Loucy (cell line): ENCODE results near the gene ID3.

Source experiments
- EZH2phosphoT487 ChIP-seq: fragments of 200-600 bp; IDR thresholded peaks from 2 replicates; pipeline ENCODE4 v1.6.1; 2018; ENCODE audit warnings: antibody characterized with exemption, mild to moderate bottlenecking, moderate library complexity, borderline replicate concordance
- TF ChIP-seq, protein P1 (sequence below): fragments of 200-600 bp; sonication (generic); conservative IDR thresholded peaks from 2 replicates; pipeline ENCODE4 v1.5.1; 2014; ENCODE audit warnings: mild to moderate bottlenecking, antibody characterized with exemption, low read length

DNA sequence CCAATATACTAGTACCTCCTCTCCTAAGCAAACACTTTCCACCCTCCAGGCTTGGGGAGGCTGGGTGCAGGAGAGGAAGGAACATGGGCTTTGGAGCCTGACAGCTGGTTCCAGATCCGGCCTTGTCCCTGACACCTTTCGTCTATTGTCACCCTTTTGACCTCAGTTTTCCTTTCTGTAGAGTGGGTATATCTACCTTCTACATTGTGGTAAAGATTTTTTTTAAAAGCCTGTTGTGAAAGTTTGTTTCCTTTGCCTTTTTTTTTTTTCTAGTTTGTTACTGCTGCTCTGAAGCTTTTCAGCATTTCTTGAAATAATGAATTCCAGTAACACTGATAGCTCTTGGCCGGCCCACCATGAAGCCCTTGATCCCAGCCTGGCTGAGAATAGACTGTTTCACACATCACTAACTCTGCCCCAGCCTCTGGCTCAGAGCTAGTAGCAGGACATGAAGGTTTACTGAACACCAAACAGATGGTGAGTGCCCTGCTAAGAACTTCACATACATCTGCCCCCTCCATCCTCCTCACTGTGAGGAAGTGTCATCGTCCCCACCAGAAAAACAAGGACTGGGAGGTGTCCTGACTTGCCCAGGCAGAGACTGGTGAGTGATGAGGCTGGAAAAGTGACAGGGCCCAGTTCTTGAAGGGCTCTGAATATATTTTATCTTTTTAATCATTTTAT is 33.0 kb upstream of the ID3 start:
- TF ChIP-seq, protein P1, sequence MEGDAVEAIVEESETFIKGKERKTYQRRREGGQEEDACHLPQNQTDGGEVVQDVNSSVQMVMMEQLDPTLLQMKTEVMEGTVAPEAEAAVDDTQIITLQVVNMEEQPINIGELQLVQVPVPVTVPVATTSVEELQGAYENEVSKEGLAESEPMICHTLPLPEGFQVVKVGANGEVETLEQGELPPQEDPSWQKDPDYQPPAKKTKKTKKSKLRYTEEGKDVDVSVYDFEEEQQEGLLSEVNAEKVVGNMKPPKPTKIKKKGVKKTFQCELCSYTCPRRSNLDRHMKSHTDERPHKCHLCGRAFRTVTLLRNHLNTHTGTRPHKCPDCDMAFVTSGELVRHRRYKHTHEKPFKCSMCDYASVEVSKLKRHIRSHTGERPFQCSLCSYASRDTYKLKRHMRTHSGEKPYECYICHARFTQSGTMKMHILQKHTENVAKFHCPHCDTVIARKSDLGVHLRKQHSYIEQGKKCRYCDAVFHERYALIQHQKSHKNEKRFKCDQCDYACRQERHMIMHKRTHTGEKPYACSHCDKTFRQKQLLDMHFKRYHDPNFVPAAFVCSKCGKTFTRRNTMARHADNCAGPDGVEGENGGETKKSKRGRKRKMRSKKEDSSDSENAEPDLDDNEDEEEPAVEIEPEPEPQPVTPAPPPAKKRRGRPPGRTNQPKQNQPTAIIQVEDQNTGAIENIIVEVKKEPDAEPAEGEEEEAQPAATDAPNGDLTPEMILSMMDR: no peak
- TF ChIP-seq EZH2phosphoT487: no peak
